ENCODE measurements around the gene TMEM132E.

- TF ChIP-seq EP300 (IDR thresholded peaks at IDR 0.05) (no peak), POLR2A (IDR thresholded peaks at IDR 0.05) (no peak), CTCF (IDR thresholded peaks at IDR 0.05) (no peak), POLR2AphosphoS5 (IDR thresholded peaks at IDR 0.05) (no peak)
These were observed 3.0 kb downstream of the TMEM132E start for GRCh38 chr17:34582185-34582900.

Measured in suprapubic skin (tissue), 4 donors.